ENCODE measurements around the gene ARPC2. TPM values are rescaled to one million over a fixed set of nuclear protein-coding genes. Genes with fewer than 3 reads are reported as not detected.

ARPC2 gene
- total and polyA plus RNA-seq, 2 of the 13 experiments (the other 11 are each of a cell fraction or from before 2014, with no cell fraction given): 168 to 303 TPM

DNA sequence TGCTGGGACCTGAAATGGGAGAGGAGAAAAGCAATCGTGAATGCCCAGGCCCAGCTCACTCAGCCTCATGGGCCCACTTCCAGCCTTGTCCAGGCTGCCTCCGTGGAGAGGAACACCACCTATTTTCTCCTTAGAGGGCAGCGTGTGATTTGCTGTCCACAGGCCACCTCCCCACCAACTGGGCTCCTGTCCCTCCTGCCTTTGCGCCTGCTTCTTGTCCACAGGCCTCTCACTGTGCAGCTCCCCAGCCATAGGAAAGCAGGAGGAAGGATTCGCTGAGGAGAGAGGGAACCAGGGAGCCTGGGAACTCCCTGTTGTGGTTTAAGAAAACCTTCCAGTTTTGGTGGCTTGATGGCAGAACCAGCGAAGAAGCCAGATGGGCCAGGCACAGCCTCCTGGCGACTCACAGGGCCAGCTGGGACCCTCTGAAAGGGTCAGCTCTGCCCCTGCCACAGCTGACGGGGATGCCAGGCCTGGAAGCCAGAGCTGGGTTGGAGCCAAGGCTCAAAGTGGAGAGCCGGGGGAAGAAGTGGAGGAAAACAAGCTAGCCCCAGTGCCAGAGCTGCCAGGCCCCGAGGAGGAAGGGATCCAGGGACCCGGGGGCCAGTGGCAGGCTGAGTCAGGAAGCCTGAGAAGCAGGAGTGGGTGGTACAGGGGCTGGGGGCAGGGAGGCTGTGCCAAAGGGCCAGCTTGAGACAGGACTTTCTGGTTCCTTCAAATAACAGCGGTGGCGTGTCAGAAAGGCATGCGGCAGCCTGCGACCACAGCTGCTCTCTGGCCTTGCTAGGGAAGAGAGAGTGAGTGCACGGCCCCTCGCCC is 65.4 kb downstream of the ARPC2 start:
- ChIA-PET POLR2A (interaction anchor here (2.6 to 6.7 kb wide), 2 partner anchors 9 to 11 kb away, joined by 22 to 121 read pairs; partner anchors contain the start of genes AAMP, PNKD and TMBIM1), CTCF (ENCODE audit: low intra/inter-chr PET ratio, low total read pairs) (no interaction called here)
- FAIRE-seq: no peak
- Histone ChIP-seq H3K4me3 (replicated peaks in 1 of 3; ENCODE audit: insufficient read depth in 1 of 3, low read depth in 2 of 3, low read length in 3 of 3) (no peak overlapping the region), H3K27me3 (ENCODE audit: control insufficient read depth in 1 of 2, insufficient read depth in 2 of 2, low read length in 2 of 2) (no peaks in the 10 kb centered on the region), H3K4me2 (ENCODE audit: low read depth, low read length) (no peak overlapping the region), H2AFZ (ENCODE audit: low read length) (no peak overlapping the region), H3K27ac (ENCODE audit: extremely low read length, insufficient read depth, low read length) (no peak overlapping the region), H4K20me1 (ENCODE audit: insufficient read depth, low read length) (peaks cover 52% of the 10 kb centered on the region), H3K9me3 (ENCODE audit: low read length) (no peaks in the 10 kb centered on the region), H3K4me1 (ENCODE audit: insufficient read depth, low read length) (peaks cover 38% of the 10 kb centered on the region), H3K9ac (ENCODE audit: insufficient read depth, low read depth, low read length) (no peak overlapping the region), H3K79me2 (ENCODE audit: insufficient read depth, low read length) (peaks cover 40% of the 10 kb centered on the region), H3K36me3 (replicated peaks in 1 of 2; ENCODE audit: control insufficient read depth in 1 of 2, insufficient read depth in 2 of 2, low read length in 2 of 2) (peaks cover 36 to 62% of the 10 kb centered on the region in 2 experiments)
- DNase-seq (ENCODE audit: low spot score): no peak
- WGBS (ENCODE audit: low lambda C conversion rate): 97% methylated on average over 17 of the region's 17 CpGs
- in situ Hi-C loops (cut with HindIII; ENCODE audit: extremely low pct_ligation_motif_present, low pct_unique_long_range_greater_than_20kb) (no loop called here), intact Hi-C loops (cut with micrococcal nuclease; ENCODE audit: unreplicated experiment) (no loop called here)
- BruUV-seq (replicated peaks): no TSS peak
- ATAC-seq: no peak
- no peak for TF ChIP-seq ZNF768 (CRISPR knock-in tag; IDR thresholded peaks at IDR 0.05)
- TF ChIP-seq ZNF367 (CRISPR knock-in tag; IDR thresholded peaks at IDR 0.05; ENCODE audit: borderline replicate concordance): no peak
- TF ChIP-seq ZBTB2 (CRISPR knock-in tag; IDR thresholded peaks at IDR 0.05; ENCODE audit: low read depth): no peak
- TF ChIP-seq NRL (CRISPR knock-in tag; IDR thresholded peaks at IDR 0.05; ENCODE audit: borderline replicate concordance): 0 out of 2 replicates have a peak, but pooled peaks have one; percentile 36
- TF ChIP-seq MTA3 (CRISPR knock-in tag; IDR thresholded peaks at IDR 0.05): no peak
- no peak for TF ChIP-seq NCOR1 (IDR thresholded peaks at IDR 0.05; ENCODE audit: borderline replicate concordance, low read length)
- no peak for TF ChIP-seq PRPF4 (IDR thresholded peaks at IDR 0.05; ENCODE audit: low read depth, low read length, poor library complexity, severe bottlenecking)
- no peak for TF ChIP-seq ZHX1 (CRISPR knock-in tag; IDR thresholded peaks at IDR 0.05; ENCODE audit: low read depth)
- TF ChIP-seq, protein P1, sequence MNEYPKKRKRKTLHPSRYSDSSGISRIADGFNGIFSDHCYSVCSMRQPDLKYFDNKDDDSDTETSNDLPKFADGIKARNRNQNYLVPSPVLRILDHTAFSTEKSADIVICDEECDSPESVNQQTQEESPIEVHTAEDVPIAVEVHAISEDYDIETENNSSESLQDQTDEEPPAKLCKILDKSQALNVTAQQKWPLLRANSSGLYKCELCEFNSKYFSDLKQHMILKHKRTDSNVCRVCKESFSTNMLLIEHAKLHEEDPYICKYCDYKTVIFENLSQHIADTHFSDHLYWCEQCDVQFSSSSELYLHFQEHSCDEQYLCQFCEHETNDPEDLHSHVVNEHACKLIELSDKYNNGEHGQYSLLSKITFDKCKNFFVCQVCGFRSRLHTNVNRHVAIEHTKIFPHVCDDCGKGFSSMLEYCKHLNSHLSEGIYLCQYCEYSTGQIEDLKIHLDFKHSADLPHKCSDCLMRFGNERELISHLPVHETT (CRISPR knock-in tag; conservative IDR thresholded peaks at IDR 0.05): no peak
- no peak for TF ChIP-seq ZBTB21 (CRISPR knock-in tag; IDR thresholded peaks at IDR 0.05)
- no peak for TF ChIP-seq JUNB (CRISPR knock-in tag; IDR thresholded peaks at IDR 0.05; ENCODE audit: borderline replicate concordance)
- no peak for TF ChIP-seq FOXJ3 (CRISPR knock-in tag; IDR thresholded peaks at IDR 0.05; ENCODE audit: borderline replicate concordance)
- TF ChIP-seq MXD1 (CRISPR knock-in tag; IDR thresholded peaks at IDR 0.05): no peak
- no peak for TF ChIP-seq ZNF317 (CRISPR knock-in tag; IDR thresholded peaks at IDR 0.05)
- no peak for TF ChIP-seq ZNF839 (CRISPR knock-in tag; IDR thresholded peaks at IDR 0.05; ENCODE audit: borderline replicate concordance)
- TF ChIP-seq, protein P2, sequence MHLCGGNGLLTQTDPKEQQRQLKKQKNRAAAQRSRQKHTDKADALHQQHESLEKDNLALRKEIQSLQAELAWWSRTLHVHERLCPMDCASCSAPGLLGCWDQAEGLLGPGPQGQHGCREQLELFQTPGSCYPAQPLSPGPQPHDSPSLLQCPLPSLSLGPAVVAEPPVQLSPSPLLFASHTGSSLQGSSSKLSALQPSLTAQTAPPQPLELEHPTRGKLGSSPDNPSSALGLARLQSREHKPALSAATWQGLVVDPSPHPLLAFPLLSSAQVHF (CRISPR knock-in tag; IDR thresholded peaks at IDR 0.05): 0 out of 2 replicates have a peak, but pooled peaks have one; percentile 24
